DOHH2 (cell line): ENCODE results near the gene PDIA4.

Experiments
- H3F3A ChIP-seq: fragments of 200-600 bp; sonication (generic), shearing (Covaris generic); 2 replicates; pipeline ENCODE4 v1.6.0; 2016; ENCODE audit warnings: antibody characterized with exemption, mild to moderate bottlenecking; ENCODE audit not compliant: control insufficient read depth, insufficient read depth
- H3K27ac ChIP-seq: fragments of 200-600 bp; sonication (generic); 2 replicates; pipeline ENCODE4 v1.5.1; 2014; ENCODE audit warnings: low read depth, mild to moderate bottlenecking, low read length, moderate library complexity
- H3K27me3 ChIP-seq: fragments of 200-600 bp; sonication (generic); 2 replicates; pipeline ENCODE4 v1.6.1; 2014; ENCODE audit warnings: mild to moderate bottlenecking, low read length, mixed read lengths; ENCODE audit not compliant: control insufficient read depth
- H3K36me3 ChIP-seq: fragments of 200-600 bp; sonication (generic); 2 replicates; pipeline ENCODE4 v1.6.1; 2014; ENCODE audit warnings: mild to moderate bottlenecking, low read length, moderate library complexity, mixed read lengths; ENCODE audit not compliant: control insufficient read depth
- H3K4me1 ChIP-seq: fragments of 200-600 bp; sonication (generic); 2 replicates; pipeline ENCODE4 v1.6.1; 2014; ENCODE audit warnings: mild to moderate bottlenecking, low read length, mixed read lengths; ENCODE audit not compliant: control insufficient read depth
- H3K4me2 ChIP-seq: fragments of 200-600 bp; sonication (generic); 2 replicates; pipeline ENCODE4 v1.6.0; 2014; ENCODE audit warnings: mild to moderate bottlenecking, low read length, moderate library complexity
- H3K4me3 ChIP-seq: fragments of 200-600 bp; sonication (generic); 2 replicates; pipeline ENCODE4 v1.5.1; 2014; ENCODE audit warnings: mild to moderate bottlenecking, low read length, mixed read lengths
- H3K79me2 ChIP-seq: fragments of 200-600 bp; sonication (generic); 2 replicates; pipeline ENCODE4 v1.6.1; 2014; ENCODE audit warnings: mild to moderate bottlenecking, low read length, mixed read lengths; ENCODE audit not compliant: control insufficient read depth
- H3K9me2 ChIP-seq: fragments of 200-600 bp; sonication (generic); replicated peaks from 2 replicates; pipeline ENCODE4 v1.6.1; 2014; ENCODE audit warnings: mild to moderate bottlenecking, low read length, mixed read lengths; ENCODE audit not compliant: control insufficient read depth
- H3K9me3 ChIP-seq: fragments of 200-600 bp; sonication (generic); 2 replicates; pipeline ENCODE4 v1.6.1; 2014; ENCODE audit warnings: antibody characterized with exemption, low read length, mixed read lengths; ENCODE audit not compliant: control insufficient read depth, insufficient read depth
- H4K20me1 ChIP-seq: fragments of 200-600 bp; sonication (generic); 2 replicates; pipeline ENCODE4 v1.6.0; 2014; ENCODE audit warnings: low read depth, mild to moderate bottlenecking, antibody characterized with exemption, low read length, moderate library complexity; ENCODE audit not compliant: control insufficient read depth, insufficient read depth
- CTCF ChIP-seq: fragments of 200-600 bp; sonication (generic); IDR thresholded peaks from one replicate; pipeline ENCODE4 v1.5.1; 2014; ENCODE audit warnings: antibody characterized with exemption, mild to moderate bottlenecking, low read depth, low read length; ENCODE audit not compliant: poor library complexity, severe bottlenecking
- EZH2phosphoT487 ChIP-seq: fragments of 200-600 bp; sonication (generic); IDR thresholded peaks from 2 replicates; pipeline ENCODE4 v1.6.1; 2017; ENCODE audit warnings: borderline replicate concordance, mild to moderate bottlenecking, antibody characterized with exemption, low read length, moderate library complexity, mixed read lengths

PDIA4 gene

GRCh38 chr7:149001427-149002068 lies 26.8 kb downstream of the PDIA4 start:
- Histone ChIP-seq H3F3A (0 out of 2 replicates have a peak, but pooled peaks cover 3% of the 10 kb centered on the region), H3K27ac (no peak overlapping the region), H3K4me1 (no peaks in the 10 kb centered on the region), H3K27me3 (no peaks in the 10 kb centered on the region), H3K4me2 (no peak overlapping the region), H3K9me2 (no peaks in the 10 kb centered on the region), H3K4me3 (no peak overlapping the region), H3K79me2 (no peaks in the 10 kb centered on the region), H3K36me3 (peaks cover 53% of the 10 kb centered on the region), H3K9me3 (no peaks in the 10 kb centered on the region), H4K20me1 (peaks cover 5% of the 10 kb centered on the region; the same call in 1 of the 2 replicates)
- TF ChIP-seq EZH2phosphoT487 (no peak), CTCF (no peak)

- Histone ChIP-seq H3K27ac (no peak overlapping the region), H3K9me3 (no peaks in the 10 kb centered on the region), H4K20me1 (0 out of 2 replicates have a peak, but pooled peaks cover 5% of the 10 kb centered on the region), H3K4me1 (no peaks in the 10 kb centered on the region), H3F3A (0 out of 2 replicates have a peak, but pooled peaks cover 3% of the 10 kb centered on the region), H3K79me2 (no peaks in the 10 kb centered on the region), H3K36me3 (peaks cover 47% of the 10 kb centered on the region), H3K9me2 (no peaks in the 10 kb centered on the region), H3K4me2 (no peak overlapping the region), H3K27me3 (no peaks in the 10 kb centered on the region), H3K4me3 (no peak overlapping the region)
- TF ChIP-seq EZH2phosphoT487 (no peak), CTCF (no peak)
These were observed 27.3 kb downstream of the PDIA4 start for GRCh38 chr7:149000961-149001360.

GRCh38 chr7:148999192-148999591 lies 29.1 kb downstream of the PDIA4 start:
- Histone ChIP-seq H3K4me3 (no peak overlapping the region), H3K4me2 (no peak overlapping the region), H4K20me1 (0 out of 2 replicates have a peak, but pooled peaks cover 5% of the 10 kb centered on the region), H3K27me3 (no peaks in the 10 kb centered on the region), H3K4me1 (no peaks in the 10 kb centered on the region), H3K9me3 (no peaks in the 10 kb centered on the region), H3K27ac (no peak overlapping the region), H3F3A (0 out of 2 replicates have a peak, but pooled peaks cover 3% of the 10 kb centered on the region), H3K9me2 (no peaks in the 10 kb centered on the region), H3K36me3 (peaks cover 29% of the 10 kb centered on the region), H3K79me2 (no peaks in the 10 kb centered on the region)
- TF ChIP-seq CTCF = no peak
- TF ChIP-seq EZH2phosphoT487 = no peak
